Measurements from ENCODE around the gene PRIM2. TPM values are rescaled to one million over a fixed set of nuclear protein-coding genes. Genes with fewer than 3 reads are reported as not detected.
A peak's percentile ranks its signal among the peaks of the same experiment; 100 is the strongest.
"Not testable (repeated sequence)": the region's sequence is repeated elsewhere in the genome, so short reads cannot be mapped to it uniquely, and the experiment has no call there.

Gene PRIM2
- 85.3 and 96.5 TPM in 2 replicates for total RNA-seq (2014; rRNA removed; shearing (Covaris generic))

GRCh38 chr6:57317060-57317943, at the start of gene PRIM2:
TSS of gene PRIM2 (plus strand) at chr6:57317630. CDS start at chr6:57318446, 816 bp downstream.
- peak; percentile 92 for DNase-seq (ENCODE audit: low read depth)

- DNase-seq (ENCODE audit: low read depth), result no peak
Measured at GRCh38 chr6:57268294-57268640, 49.2 kb upstream of the PRIM2 start.

- DNase-seq (ENCODE audit: low read depth), result not testable (repeated sequence)
Measured at GRCh38 chr6:57274113-57274824, 43.2 kb upstream of the PRIM2 start.

- no peak for DNase-seq (ENCODE audit: low read depth)
Measured at GRCh38 chr6:57275384-57275783, 42.0 kb upstream of the PRIM2 start.

- no peak for DNase-seq (ENCODE audit: low read depth)
Measured at GRCh38 chr6:57276946-57277345, 40.5 kb upstream of the PRIM2 start.

- DNase-seq (ENCODE audit: low read depth), result no peak
Measured at GRCh38 chr6:57278570-57278969, 38.9 kb upstream of the PRIM2 start.

GRCh38 chr6:57279013-57279412, 38.4 kb upstream of the PRIM2 start:
- no peak for DNase-seq (ENCODE audit: low read depth)

- no peak for DNase-seq (ENCODE audit: low read depth)
Measured at GRCh38 chr6:57283106-57283505, 34.3 kb upstream of the PRIM2 start.

- no peak for DNase-seq (ENCODE audit: low read depth)
Measured at GRCh38 chr6:57283911-57284455, 33.4 kb upstream of the PRIM2 start.

GRCh38 chr6:57288136-57288535, 29.3 kb upstream of the PRIM2 start:
- DNase-seq (ENCODE audit: low read depth), result not testable (repeated sequence)

GRCh38 chr6:57293472-57293871, 24.0 kb upstream of the PRIM2 start:
- DNase-seq (ENCODE audit: low read depth), result not testable (repeated sequence)

GRCh38 chr6:57294862-57295445, 22.5 kb upstream of the PRIM2 start:
- DNase-seq (ENCODE audit: low read depth), result no peak

- DNase-seq (ENCODE audit: low read depth), result no peak
Measured at GRCh38 chr6:57297505-57297904, 19.9 kb upstream of the PRIM2 start.

- DNase-seq (ENCODE audit: low read depth), result no peak
Measured at GRCh38 chr6:57298741-57299140, 18.7 kb upstream of the PRIM2 start.

- DNase-seq (ENCODE audit: low read depth), result no peak
Measured at GRCh38 chr6:57301757-57302156, 15.7 kb upstream of the PRIM2 start.

GRCh38 chr6:57302477-57302876, 15.0 kb upstream of the PRIM2 start:
- no peak for DNase-seq (ENCODE audit: low read depth)

- no peak for DNase-seq (ENCODE audit: low read depth)
Measured at GRCh38 chr6:57303931-57304681, 13.3 kb upstream of the PRIM2 start.

GRCh38 chr6:57305107-57305506, 12.3 kb upstream of the PRIM2 start:
- DNase-seq (ENCODE audit: low read depth), result no peak

- peak; percentile 35 for DNase-seq (ENCODE audit: low read depth)
Measured at GRCh38 chr6:57305761-57306160, 11.7 kb upstream of the PRIM2 start.

- no peak for DNase-seq (ENCODE audit: low read depth)
Measured at GRCh38 chr6:57306273-57306672, 11.2 kb upstream of the PRIM2 start.

GRCh38 chr6:57307850-57308249, 9.6 kb upstream of the PRIM2 start:
- no peak for DNase-seq (ENCODE audit: low read depth)

- not testable (repeated sequence) for DNase-seq (ENCODE audit: low read depth)
Measured at GRCh38 chr6:57308755-57309154, 8.7 kb upstream of the PRIM2 start.
